ENCODE results near the gene CCDC82. TPM values are rescaled to one million over a fixed set of nuclear protein-coding genes. Genes with fewer than 3 reads are reported as not detected.
"Not testable (repeated sequence)": the region's sequence is repeated elsewhere in the genome, so short reads cannot be mapped to it uniquely, and the experiment has no call there.

Gene CCDC82
- total RNA-seq = 25.6 to 27.0 TPM (median 25.8 TPM) in 3 replicates

- TF ChIP-seq CTCF (IDR thresholded peaks at IDR 0.05; ENCODE audit: unreplicated experiment) = no peak
- no peaks in the 10 kb centered on the region for H3K27me3 Mint-ChIP-seq (ENCODE audit: low read depth)
- peak; percentile 95 to 98 for DNase-seq (ENCODE audit: low spot score in 2 of 2, unreplicated experiment in 2 of 2)
- H3K27ac Mint-ChIP-seq = peak within 1 kb of the TSS; percentile 98
- H3K36me3 Mint-ChIP-seq = peaks cover 20% of the 10 kb centered on the region
- peaks cover 18% of the 10 kb centered on the region for H3K9me3 Mint-ChIP-seq
- H3K4me1 Mint-ChIP-seq = peaks cover 31% of the 10 kb centered on the region
- H3K4me3 Mint-ChIP-seq = peak within 1 kb of the TSS; percentile 96
These were observed at the start of gene CCDC82, which contains the start of gene JRKL for GRCh38 chr11:96389720-96390487. TSS of gene CCDC82 (minus strand) at chr11:96389912. CDS start at chr11:96384747, 5,165 bp downstream. TSS of gene JRKL (plus strand) at chr11:96390013. CDS start at chr11:96390650, 637 bp downstream.

GRCh38 chr11:96432654-96433053 is 42.9 kb upstream of the CCDC82 start:
- not testable (repeated sequence) for DNase-seq (ENCODE audit: low spot score in 2 of 2, unreplicated experiment in 2 of 2); H3K27ac Mint-ChIP-seq; H3K27me3 Mint-ChIP-seq (ENCODE audit: low read depth); H3K4me3 Mint-ChIP-seq; H3K36me3 Mint-ChIP-seq; H3K4me1 Mint-ChIP-seq
- peaks cover 33% of the 10 kb centered on the region for H3K9me3 Mint-ChIP-seq

- Mint-ChIP-seq H3K4me1 (peaks cover 13% of the 10 kb centered on the region), H3K9me3 (peaks cover 27% of the 10 kb centered on the region), H3K27ac (no peak overlapping the region), H3K4me3 (no peak overlapping the region), H3K36me3 (no peaks in the 10 kb centered on the region), H3K27me3 (ENCODE audit: low read depth) (no peaks in the 10 kb centered on the region)
- no peak for TF ChIP-seq CTCF (IDR thresholded peaks at IDR 0.05; ENCODE audit: unreplicated experiment)
- DNase-seq (ENCODE audit: low spot score in 2 of 2, unreplicated experiment in 2 of 2) = no peak
These were observed 41.0 kb upstream of the CCDC82 start for GRCh38 chr11:96430668-96431067.

- DNase-seq (ENCODE audit: low spot score in 2 of 2, unreplicated experiment in 2 of 2) = no peak
- no peaks in the 10 kb centered on the region for H3K36me3 Mint-ChIP-seq
- peaks cover 8% of the 10 kb centered on the region for H3K9me3 Mint-ChIP-seq
- no peak for TF ChIP-seq CTCF (IDR thresholded peaks at IDR 0.05; ENCODE audit: unreplicated experiment)
- H3K4me1 Mint-ChIP-seq = peaks cover 8% of the 10 kb centered on the region
- H3K4me3 Mint-ChIP-seq = no peak overlapping the region
- H3K27ac Mint-ChIP-seq = no peak overlapping the region
- H3K27me3 Mint-ChIP-seq (ENCODE audit: low read depth) = no peaks in the 10 kb centered on the region
These were observed 35.0 kb upstream of the CCDC82 start for GRCh38 chr11:96424693-96425092.

- TF ChIP-seq CTCF (IDR thresholded peaks at IDR 0.05; ENCODE audit: unreplicated experiment) = no peak
- H3K4me1 Mint-ChIP-seq = peaks cover 2% of the 10 kb centered on the region
- H3K4me3 Mint-ChIP-seq = no peak overlapping the region
- no peaks in the 10 kb centered on the region for H3K27me3 Mint-ChIP-seq (ENCODE audit: low read depth)
- H3K9me3 Mint-ChIP-seq = peaks cover 19% of the 10 kb centered on the region
- no peak overlapping the region for H3K27ac Mint-ChIP-seq
- H3K36me3 Mint-ChIP-seq = no peaks in the 10 kb centered on the region
- DNase-seq (ENCODE audit: low spot score in 2 of 2, unreplicated experiment in 2 of 2) = no peak
These were observed 23.7 kb upstream of the CCDC82 start for GRCh38 chr11:96413408-96413807.

- TF ChIP-seq CTCF (IDR thresholded peaks at IDR 0.05; ENCODE audit: unreplicated experiment) = no peak
- H3K27ac Mint-ChIP-seq = no peak overlapping the region
These were observed 23.2 kb upstream of the CCDC82 start for GRCh38 chr11:96412761-96413381.

GRCh38 chr11:96411412-96411811 is 21.7 kb upstream of the CCDC82 start:
- not testable (repeated sequence) for H3K36me3 Mint-ChIP-seq; H3K9me3 Mint-ChIP-seq; H3K27ac Mint-ChIP-seq; DNase-seq (ENCODE audit: low spot score in 2 of 2, unreplicated experiment in 2 of 2); H3K4me1 Mint-ChIP-seq; H3K27me3 Mint-ChIP-seq (ENCODE audit: low read depth)
- peak overlapping the region; percentile 66 for H3K4me3 Mint-ChIP-seq

More at GRCh38 chr11:96412761-96413381, 23.2 kb upstream of the CCDC82 start:
- no peak for DNase-seq (ENCODE audit: low spot score in 2 of 2, unreplicated experiment in 2 of 2)
- Mint-ChIP-seq H3K36me3 (no peaks in the 10 kb centered on the region), H3K4me3 (no peak overlapping the region), H3K9me3 (peaks cover 13% of the 10 kb centered on the region), H3K4me1 (peaks cover 2% of the 10 kb centered on the region), H3K27me3 (ENCODE audit: low read depth) (no peaks in the 10 kb centered on the region)
